ENCODE data around the gene PUSL1.

PUSL1 gene

GRCh38 chr1:1279028-1279427 lies 29.4 kb upstream of the PUSL1 start:
- no peak for DNase-seq (ENCODE audit: low read depth)

GRCh38 chr1:1280782-1281481 lies 27.5 kb upstream of the PUSL1 start:
- no peak for DNase-seq (ENCODE audit: low read depth)

- DNase-seq (ENCODE audit: low read depth) = no peak
These were observed 26.7 kb upstream of the PUSL1 start for GRCh38 chr1:1281533-1282321.

GRCh38 chr1:1282998-1283397 lies 25.4 kb upstream of the PUSL1 start:
- no peak for DNase-seq (ENCODE audit: low read depth)

GRCh38 chr1:1283821-1284220 lies 24.6 kb upstream of the PUSL1 start:
- no peak for DNase-seq (ENCODE audit: low read depth)

- no peak for DNase-seq (ENCODE audit: low read depth)
These were observed 23.9 kb upstream of the PUSL1 start for GRCh38 chr1:1284221-1285101.

- no peak for DNase-seq (ENCODE audit: low read depth)
These were observed 23.3 kb upstream of the PUSL1 start for GRCh38 chr1:1285102-1285571.

GRCh38 chr1:1285611-1286311 lies 22.6 kb upstream of the PUSL1 start:
- no peak for DNase-seq (ENCODE audit: low read depth)

- DNase-seq (ENCODE audit: low read depth) = no peak
These were observed 21.8 kb upstream of the PUSL1 start for GRCh38 chr1:1286313-1287261.

- no peak for DNase-seq (ENCODE audit: low read depth)
These were observed 20.9 kb upstream of the PUSL1 start for GRCh38 chr1:1287288-1288110.

- peak; percentile 33 for DNase-seq (ENCODE audit: low read depth)
These were observed 18.1 kb upstream of the PUSL1 start for GRCh38 chr1:1290238-1290731.

GRCh38 chr1:1291023-1291528 lies 17.3 kb upstream of the PUSL1 start:
- DNase-seq (ENCODE audit: low read depth) = no peak

GRCh38 chr1:1291548-1292441 lies 16.6 kb upstream of the PUSL1 start:
- DNase-seq (ENCODE audit: low read depth) = peak; percentile 49

GRCh38 chr1:1292442-1292779 lies 16.0 kb upstream of the PUSL1 start:
- no peak for DNase-seq (ENCODE audit: low read depth)

- DNase-seq (ENCODE audit: low read depth) = no peak
These were observed 15.5 kb upstream of the PUSL1 start for GRCh38 chr1:1292851-1293250.

- no peak for DNase-seq (ENCODE audit: low read depth)
These were observed 14.8 kb upstream of the PUSL1 start for GRCh38 chr1:1293263-1294249.

- DNase-seq (ENCODE audit: low read depth) = no peak
These were observed 14.0 kb upstream of the PUSL1 start for GRCh38 chr1:1294250-1294890.

Data from activated T-helper 9 cell treated with anti-CD3 and anti-CD28 coated beads, Interleukin-2, amount 50 U/mL, for 16 hours (primary cell).